ENCODE data around the gene LRP5. TPM values are rescaled to one million over a fixed set of nuclear protein-coding genes. Genes with fewer than 3 reads are reported as not detected.

The LRP5 gene
- total RNA-seq, 1 donor: 3.3 TPM

DNA sequence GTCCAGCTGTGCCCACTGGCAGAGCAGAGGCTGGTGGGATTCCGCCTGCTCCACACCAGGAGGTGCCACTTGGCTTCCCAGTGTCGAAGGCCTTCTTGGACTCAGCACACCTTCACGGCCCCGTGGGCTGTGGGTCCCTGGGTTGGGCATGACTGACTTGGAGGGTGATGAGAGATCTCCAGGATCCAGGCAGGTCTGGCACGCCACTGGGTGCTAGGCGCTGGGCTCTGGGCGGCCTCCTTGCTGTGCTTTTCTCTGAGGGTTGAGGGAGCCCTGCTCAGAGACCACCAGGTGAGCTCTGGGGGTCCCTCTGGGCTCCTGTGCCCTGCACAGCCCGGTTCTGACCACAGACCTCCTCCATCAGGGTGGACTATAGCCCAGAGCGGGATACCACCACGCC is 12.3 kb downstream of the LRP5 start:
- TF ChIP-seq, protein P1, sequence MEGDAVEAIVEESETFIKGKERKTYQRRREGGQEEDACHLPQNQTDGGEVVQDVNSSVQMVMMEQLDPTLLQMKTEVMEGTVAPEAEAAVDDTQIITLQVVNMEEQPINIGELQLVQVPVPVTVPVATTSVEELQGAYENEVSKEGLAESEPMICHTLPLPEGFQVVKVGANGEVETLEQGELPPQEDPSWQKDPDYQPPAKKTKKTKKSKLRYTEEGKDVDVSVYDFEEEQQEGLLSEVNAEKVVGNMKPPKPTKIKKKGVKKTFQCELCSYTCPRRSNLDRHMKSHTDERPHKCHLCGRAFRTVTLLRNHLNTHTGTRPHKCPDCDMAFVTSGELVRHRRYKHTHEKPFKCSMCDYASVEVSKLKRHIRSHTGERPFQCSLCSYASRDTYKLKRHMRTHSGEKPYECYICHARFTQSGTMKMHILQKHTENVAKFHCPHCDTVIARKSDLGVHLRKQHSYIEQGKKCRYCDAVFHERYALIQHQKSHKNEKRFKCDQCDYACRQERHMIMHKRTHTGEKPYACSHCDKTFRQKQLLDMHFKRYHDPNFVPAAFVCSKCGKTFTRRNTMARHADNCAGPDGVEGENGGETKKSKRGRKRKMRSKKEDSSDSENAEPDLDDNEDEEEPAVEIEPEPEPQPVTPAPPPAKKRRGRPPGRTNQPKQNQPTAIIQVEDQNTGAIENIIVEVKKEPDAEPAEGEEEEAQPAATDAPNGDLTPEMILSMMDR (IDR thresholded peaks at IDR 0.05; ENCODE audit: insufficient read depth, low read length): no peak
- H3K4me3 ChIP-seq (ENCODE audit: low read depth, low read length): no peak overlapping the region
- no peak for DNase-seq (ENCODE audit: low read depth)

DNA sequence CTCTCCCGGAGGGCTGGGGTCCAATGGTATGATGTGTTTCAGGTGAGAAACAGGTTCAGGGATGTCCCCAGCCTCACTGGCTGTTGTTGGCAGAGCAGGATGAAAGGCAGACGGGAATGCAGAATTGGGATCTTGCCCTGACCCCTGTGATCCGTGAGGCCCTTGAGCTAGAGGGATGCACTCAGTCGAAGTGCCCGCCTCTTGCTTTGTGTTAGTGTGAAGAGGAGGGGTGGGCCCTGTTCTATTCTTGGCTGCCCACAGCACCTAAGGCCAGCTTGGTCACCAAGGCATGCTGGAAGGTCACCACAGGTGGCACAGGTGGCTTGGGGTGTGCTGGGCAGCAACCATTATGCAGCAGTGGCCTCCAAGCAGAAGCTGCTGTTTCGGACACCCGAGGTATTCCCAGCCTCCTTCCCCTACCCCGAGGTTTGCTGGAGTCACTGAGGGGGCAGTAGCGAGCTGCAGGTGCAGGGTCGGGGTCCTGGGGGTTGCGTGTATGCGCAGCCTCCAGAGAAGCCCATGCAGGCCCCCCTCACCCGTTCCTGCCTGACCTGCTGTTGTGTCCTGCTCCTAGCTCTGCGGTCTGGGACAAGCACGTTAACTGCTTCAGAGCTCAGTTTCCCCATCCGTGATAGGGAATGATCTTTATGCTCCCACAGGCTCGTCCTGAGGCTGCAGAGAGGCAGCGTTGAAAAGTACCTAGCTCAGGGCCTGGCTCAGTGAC is 13.0 kb downstream of the LRP5 start:
- DNase-seq (ENCODE audit: low read depth): no peak
- TF ChIP-seq, protein P1 (IDR thresholded peaks at IDR 0.05; ENCODE audit: insufficient read depth, low read length): no peak
- H3K4me3 ChIP-seq (ENCODE audit: low read depth, low read length): no peak overlapping the region

DNA sequence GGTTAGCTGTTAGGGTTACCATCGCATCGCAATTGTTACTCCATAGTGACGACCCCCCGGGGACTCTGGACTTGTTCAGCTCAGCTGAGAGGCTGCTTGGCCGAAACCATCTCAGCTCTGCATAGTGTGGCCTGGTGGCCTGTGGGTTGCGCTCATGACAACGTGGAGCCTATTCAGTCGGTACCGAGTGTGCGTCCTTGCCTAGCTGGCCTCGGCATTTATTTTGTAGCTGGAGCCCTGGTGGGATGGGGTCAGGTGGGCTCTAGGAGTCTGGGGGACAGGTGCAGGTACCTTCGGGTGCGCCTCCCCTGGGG is 13.5 kb downstream of the LRP5 start:
- DNase-seq (ENCODE audit: low read depth): no peak
- TF ChIP-seq, protein P1 (IDR thresholded peaks at IDR 0.05; ENCODE audit: insufficient read depth, low read length): no peak
- H3K4me3 ChIP-seq (ENCODE audit: low read depth, low read length): no peak overlapping the region

DNA sequence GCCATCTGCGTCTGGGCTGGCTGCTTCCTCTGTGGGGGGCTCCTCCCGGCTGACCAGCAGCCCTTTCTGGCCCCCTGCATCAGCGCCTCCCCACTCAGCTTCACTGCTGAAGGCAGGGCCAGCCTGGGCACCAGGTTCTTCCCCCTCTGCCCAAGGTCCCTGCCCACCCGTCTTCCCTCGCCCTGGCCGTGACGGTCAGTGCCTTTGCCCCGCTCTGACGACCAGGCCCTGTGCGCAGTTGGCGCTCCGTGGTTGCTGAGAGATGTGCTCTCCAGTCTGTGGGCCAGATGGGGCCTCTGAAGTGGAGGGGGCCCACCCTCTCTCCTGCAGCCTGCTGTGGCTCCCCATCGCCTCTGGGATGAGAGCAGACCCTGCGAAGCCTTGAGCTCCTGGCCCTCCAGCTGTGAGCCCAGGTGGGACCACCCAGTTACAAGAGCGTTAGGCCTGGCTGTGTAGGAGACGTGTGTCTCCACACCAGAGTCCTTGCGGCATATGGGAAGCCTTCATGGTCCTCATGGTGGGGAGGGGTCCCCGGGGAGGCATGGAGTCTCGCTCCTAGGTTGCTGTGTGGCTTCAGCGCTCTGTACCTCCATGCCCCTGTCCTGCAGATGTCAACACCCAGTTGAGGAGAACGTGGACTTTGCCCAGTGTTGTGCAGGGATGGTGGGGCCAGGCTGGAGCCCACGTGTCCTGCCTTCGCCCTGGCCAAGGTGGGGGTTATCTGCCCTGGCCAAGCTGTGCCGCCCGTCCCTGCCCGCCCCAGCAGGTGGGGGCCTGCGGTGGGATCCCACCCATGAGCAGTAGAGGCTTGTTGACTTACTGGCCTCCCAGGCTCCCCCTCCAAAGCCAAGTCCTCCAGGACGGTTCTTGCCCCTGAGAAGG is 14.2 kb downstream of the LRP5 start:
- TF ChIP-seq, protein P1 (IDR thresholded peaks at IDR 0.05; ENCODE audit: insufficient read depth, low read length): no peak
- no peak for DNase-seq (ENCODE audit: low read depth)
- H3K4me3 ChIP-seq (ENCODE audit: low read depth, low read length): no peak overlapping the region

DNA sequence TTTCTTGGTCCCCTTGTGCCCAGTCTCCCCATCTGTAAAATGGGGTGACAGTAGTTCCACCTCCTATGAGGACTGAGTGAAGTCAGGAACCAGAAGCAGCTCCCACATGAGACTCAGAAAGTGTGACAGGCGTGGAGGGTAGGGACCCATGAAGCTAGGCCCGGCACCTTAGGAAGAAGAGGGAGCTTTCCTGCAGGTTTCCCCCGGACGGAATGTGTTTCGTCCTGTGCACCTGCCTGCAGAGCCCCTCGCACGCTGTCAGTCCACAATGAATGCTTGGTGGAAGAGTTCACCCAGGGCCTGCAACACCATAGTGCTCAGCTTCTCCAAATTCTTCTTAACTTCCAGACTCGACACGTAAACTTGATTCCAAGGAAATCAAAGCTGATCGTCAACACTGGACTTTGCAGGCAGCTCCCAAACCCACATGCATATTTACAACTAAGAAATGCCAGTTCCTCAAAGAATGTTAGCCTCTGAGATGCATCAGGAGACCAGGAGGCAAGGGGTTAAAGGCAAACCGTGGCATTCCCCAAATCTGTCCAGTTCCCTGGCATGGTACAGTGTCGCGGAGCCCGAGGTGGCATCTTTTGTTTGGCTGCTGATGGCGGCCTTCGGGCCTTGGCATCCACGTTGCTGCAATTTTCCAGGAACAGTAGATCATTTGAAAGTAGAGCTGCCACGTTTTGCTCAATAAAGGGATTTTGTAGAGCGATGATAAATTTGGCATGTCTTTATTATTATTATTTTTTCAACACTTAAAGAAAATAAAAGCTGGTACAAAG is 15.4 kb downstream of the LRP5 start:
- DNase-seq (ENCODE audit: low read depth): no peak
- no peak overlapping the region for H3K4me3 ChIP-seq (ENCODE audit: low read depth, low read length)
- TF ChIP-seq, protein P1 (IDR thresholded peaks at IDR 0.05; ENCODE audit: insufficient read depth, low read length): no peak

DNA sequence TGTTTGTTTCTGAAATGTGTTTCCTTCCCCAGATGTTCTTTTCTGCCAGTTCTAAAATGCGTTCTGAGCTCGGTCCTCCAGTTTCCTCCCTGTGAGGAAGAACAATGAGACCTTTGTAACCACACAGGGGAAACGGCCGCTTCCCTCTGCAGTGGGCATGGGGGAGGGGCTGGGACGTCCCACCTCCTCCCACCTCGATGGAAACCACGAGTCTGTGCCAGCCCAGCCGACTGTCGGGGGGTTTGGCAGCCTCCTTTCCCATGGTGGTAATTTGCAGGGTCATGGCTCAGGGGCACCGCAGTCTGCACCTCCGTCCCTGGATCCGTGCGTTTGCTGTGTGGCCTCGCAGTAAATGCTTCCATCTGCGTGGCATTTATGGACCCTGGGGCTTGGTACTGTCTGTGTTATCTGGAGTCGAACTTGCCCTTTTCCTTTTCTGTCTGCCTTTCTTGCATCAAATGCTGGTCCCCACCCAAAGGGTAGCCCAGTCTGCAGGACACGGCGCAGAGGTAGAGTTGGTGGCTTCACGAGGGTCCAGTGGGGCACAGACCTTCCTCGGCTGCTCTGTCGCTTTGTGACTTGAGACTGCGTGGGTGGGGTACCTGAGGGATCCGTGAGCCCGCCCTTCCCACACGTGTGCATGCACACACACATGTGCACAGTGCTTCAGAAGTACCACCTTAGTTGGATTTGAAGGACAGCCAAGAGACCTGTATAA is 16.1 kb downstream of the LRP5 start:
- TF ChIP-seq, protein P1 (IDR thresholded peaks at IDR 0.05; ENCODE audit: insufficient read depth, low read length): no peak
- no peak overlapping the region for H3K4me3 ChIP-seq (ENCODE audit: low read depth, low read length)
- DNase-seq (ENCODE audit: low read depth): no peak

Data from fibroblast of the aortic adventitia (primary cell).